CD4-positive, alpha-beta T cell treated with Interleukin-12 subunit alpha and Interleukin-12 subunit beta, for 1 hour (primary cell): ENCODE results near the gene SLC24A1.
A peak's percentile ranks its signal among the peaks of the same experiment; 100 is the strongest.

ENCODE experiments used
- DNase-seq: peaks from one replicate; pipeline ENCODE4 v3.0.0-alpha.2; 2020

The SLC24A1 gene

DNA sequence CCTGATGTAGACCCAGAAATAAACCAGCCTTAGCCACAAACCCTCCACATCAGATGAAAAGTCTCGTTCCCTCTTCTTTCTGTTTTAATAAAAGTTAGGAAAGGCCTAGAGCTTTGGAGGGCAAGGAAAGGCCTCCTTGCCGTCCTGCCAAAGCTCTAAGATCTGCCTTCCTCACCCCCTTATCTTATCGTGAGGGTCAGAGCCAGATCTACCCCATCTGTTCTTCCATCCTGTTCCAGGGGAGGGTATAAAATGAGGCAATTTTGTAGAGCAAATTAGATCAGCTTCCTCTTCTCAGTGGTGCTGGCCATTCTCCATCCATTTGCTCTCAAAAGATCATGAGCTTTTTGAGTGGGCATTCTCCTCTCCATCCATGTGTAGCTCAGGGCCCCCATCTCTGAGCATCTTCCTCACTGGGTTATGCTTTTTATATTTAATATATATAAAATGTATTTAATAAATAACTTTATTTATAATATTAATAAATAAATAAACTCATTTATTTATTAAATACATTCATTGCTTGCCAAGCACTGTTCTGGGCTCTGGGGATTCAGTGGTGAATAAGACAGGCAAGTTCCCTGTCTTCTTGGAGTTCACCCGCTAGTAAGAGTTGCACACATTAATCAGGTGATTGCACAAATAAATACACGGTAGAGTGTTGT, 2.0 kb upstream of the SLC24A1 start:
- DNase-seq: no peak

DNA sequence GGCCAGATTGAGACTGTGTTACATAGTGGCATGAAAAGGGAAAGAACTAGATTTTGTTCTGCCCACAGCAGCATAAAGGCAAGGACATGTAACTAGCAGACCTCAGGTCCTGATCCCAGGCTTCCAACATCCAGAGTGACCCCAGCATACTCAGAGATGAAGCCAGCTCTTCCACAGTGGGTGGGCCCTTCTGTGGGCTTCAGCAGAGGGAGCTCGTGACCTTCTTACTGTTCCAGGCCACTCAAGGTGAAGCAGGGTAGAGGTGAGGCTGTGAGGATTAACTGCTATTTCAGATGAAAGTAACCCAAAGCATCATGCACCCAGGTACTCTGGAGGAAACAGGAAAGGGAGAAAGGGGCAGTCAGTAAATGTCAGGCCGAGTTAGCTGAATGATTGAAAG, 905 bp upstream of the SLC24A1 start:
- no peak for DNase-seq

DNA sequence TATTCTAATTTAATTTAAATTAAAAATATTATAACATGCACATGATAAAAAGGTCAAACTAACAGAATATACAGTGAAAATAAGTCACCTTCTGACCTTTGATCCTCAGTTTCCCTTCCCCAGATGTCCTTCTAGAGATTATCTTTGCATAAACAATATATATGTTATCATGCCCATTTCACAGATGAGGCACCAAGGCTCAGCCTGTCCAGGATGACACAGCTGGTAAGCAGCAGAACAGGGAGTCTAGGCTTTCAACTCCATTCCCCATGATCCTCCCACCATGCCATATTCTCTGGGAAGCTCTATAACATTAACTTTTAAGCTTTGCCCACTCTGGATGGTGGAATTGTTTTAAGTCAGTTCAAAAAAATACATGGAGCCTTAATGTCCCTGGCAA, 1.4 kb downstream of the SLC24A1 start:
- DNase-seq: no peak

- DNase-seq: no peak
These were observed 5.1 kb downstream of the SLC24A1 start for GRCh38 chr15:65626856-65627255.

DNA sequence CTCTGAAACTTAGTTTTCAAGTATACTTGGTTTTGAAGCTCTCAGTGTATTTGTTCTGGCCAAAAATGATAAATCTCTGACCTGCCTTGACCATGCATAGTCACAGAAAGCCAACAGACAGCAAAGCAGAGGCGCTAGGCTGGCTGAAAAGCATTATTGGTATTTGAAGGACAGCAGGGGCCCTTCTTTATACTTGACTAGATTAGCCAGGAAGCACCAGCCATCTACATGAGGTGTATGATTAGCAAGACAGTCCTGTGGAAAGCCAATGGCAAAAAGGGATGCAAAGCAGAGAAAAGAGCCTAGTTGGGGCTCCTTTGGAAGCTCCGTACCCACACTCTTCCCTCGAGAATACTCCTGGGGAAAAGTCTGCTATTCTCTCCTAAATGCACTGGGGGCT, 7.8 kb downstream of the SLC24A1 start:
- no peak for DNase-seq

DNA sequence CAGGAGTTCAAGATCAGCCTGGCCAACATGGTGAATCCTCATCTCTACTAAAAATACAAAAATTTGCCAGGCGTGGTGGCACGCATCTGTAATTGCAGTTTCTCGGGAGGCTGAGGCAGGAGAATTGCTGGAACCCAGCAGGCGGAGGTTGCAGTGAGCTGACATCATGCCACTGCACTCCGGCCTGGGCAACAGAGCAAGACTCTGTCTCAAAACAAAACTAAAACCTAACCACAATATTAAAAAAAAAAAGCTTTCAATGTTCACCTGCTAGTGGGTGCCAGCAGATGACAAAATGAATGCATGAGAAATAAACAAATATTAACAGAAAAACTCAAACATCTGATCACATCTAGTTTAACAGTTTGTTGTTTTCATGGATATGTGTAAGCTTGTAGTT, 9.0 kb downstream of the SLC24A1 start:
- DNase-seq: peak; percentile 7

- DNase-seq: peak; percentile 13
These were observed 9.8 kb downstream of the SLC24A1 start for GRCh38 chr15:65631503-65631902.

GRCh38 chr15:65632780-65633375, 11.1 kb downstream of the SLC24A1 start:
- no peak for DNase-seq

DNA sequence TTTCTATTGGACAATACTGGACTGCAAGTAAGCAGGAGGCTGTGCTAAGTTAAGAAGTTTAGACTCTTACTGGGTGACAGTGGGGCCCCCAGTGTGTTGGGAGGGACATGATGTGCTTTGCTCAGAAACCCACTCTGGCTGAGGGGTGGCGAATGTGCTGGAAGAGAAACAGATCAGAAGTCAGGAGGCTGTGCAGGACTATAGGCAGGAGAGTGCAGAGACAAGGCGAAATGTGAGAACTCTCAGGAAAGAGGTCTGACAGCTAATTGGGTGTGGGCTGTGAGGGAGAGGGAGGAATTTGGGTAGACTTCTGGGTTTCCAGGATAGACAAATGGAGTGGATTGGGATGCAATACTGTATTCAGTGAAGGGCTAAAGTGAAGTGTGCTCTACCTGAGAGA, 12.0 kb downstream of the SLC24A1 start:
- no peak for DNase-seq

DNA sequence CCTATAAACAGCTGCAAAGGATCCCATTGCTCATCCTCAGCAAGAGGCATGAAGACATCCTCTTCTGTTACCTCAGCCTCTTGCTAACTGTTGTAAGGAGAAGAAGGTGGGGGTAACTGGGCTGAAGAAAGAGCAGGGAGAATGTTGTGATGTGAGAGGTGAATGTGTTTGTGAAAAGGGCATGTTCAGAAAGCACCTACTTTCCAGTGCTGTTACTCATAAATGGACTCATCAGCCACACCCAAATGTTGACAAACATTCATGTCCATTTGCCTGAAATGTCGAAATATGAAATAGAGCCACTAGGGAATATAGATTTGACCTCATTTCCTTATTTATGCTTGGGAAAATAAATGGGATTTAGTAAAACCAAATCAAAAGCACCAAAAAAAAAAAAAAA, 12.6 kb downstream of the SLC24A1 start:
- DNase-seq: no peak

GRCh38 chr15:65638109-65638508, 16.4 kb downstream of the SLC24A1 start:
- DNase-seq: no peak

- peak; percentile 75 for DNase-seq
These were observed 16.9 kb downstream of the SLC24A1 start for GRCh38 chr15:65638681-65639089.

DNA sequence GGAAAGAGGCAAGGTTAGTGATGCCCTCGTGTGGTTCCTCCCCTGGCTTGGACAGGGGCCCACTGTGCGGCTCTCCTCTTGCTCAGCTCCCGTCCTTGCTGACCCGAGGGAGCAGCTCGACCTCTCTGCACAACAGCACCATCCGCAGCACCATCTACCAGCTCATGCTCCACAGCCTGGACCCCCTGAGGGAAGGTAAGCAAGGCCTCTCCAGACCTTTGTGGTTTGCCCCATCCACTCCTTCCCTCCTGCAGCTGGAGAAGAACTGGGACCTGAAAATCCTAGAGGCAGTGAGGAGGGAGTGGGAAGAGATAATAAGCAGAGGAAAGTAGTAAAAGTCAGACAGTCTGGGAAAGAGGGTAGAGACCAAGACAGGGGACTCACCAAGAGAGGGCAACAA, 17.8 kb downstream of the SLC24A1 start:
- DNase-seq: no peak

DNA sequence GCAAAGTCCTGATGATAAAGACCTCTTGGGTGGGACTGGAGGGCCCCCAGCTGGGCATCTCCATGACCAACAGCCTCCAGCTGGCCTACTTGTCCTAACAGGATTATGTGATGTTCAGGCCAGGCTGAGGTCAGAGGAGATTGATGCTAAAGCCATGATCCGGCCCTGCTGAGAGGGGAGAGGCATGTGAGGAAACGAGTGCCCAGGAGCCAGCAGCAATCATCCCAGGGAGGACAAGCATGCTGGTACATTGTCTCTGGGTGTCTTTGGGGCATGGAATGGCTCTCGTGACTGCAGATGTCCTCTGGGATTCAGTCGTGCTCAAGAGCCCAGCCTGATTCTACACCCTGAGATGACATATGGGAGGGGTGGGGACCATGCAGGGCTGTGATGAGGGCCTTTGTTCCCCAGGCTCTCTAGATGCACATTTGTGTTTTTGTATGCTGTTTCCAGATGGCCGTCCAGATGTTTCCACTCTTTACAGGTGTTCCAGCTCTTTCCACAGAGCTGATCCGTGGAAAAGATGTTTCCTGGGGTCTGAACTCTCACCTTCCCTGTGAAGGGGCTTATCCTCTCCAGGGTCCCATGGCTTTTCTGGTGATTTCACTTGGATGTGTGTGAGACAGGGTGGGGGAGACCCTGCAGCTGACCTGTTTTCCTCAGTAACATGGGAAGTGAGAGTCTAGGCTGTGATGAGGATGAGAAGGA, 20.2 kb downstream of the SLC24A1 start:
- no peak for DNase-seq

DNA sequence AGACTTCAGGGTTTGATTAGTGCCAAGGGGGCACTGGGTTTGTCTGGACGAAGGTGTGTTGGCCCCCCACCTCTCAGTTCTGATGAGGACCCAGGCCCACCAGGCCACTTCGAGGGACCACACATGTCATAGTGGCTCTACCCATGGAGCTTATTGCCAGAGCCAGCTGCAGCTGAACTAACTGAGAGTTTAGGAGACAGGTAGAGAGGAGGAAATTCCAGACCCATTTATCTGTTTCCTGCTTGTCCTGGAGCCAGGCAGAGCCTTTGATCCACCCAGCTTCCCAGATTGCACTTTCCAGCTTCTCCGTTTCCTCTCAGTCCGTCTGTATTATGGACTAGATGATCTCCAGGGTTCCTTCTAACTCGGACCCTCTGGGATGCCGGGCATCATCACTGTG, 20.9 kb downstream of the SLC24A1 start:
- no peak for DNase-seq

GRCh38 chr15:65644282-65644681, 22.5 kb downstream of the SLC24A1 start:
- DNase-seq: no peak

GRCh38 chr15:65645392-65645791, 23.7 kb downstream of the SLC24A1 start:
- no peak for DNase-seq

GRCh38 chr15:65646486-65646885, 24.7 kb downstream of the SLC24A1 start:
- DNase-seq: no peak

DNA sequence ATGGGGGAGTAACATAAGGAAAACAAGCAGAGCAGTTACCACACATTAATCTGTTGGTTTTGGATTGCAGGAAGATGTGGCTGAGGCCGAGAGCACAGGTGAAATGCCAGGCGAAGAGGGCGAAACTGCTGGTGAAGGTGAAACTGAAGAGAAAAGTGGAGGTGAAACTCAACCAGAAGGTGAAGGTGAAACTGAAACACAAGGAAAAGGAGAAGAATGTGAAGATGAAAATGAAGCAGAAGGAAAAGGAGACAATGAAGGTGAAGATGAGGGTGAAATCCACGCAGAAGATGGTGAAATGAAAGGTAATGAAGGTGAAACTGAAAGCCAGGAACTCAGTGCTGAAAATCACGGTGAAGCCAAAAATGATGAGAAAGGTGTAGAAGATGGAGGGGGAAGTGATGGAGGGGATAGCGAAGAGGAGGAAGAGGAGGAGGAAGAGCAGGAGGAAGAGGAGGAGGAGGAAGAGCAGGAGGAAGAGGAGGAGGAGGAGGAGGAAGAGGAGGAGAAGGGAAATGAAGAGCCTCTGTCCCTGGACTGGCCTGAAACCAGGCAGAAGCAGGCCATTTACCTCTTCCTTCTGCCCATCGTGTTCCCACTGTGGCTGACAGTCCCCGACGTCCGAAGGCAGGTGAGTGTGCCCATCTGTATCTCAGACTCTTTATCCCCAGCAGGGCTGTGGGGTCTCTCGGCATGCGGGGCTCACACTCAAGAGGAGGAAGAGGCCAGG, 28.7 kb downstream of the SLC24A1 start:
- DNase-seq: no peak

DNA sequence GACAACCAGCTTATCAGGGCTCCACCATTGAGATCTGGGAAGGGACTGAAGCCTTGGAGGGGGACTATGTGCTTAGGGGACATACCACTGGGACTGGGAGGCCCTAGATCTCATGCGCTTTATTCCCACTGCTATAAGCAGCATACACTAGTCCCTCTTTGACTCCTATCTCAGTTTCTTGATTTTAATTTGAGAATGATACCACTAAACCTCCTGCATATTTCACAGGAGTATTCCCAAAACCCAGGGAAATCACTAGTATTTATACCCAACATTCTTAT, 29.2 kb downstream of the SLC24A1 start:
- DNase-seq: no peak

- DNase-seq: no peak
These were observed 30.4 kb downstream of the SLC24A1 start for GRCh38 chr15:65651831-65652749.

- DNase-seq: no peak
These were observed 31.6 kb downstream of the SLC24A1 start for GRCh38 chr15:65653341-65653740.
